ENCODE results near the gene SPATA17.

The SPATA17 gene

GRCh38 chr1:217888328-217888727, 257.2 kb downstream of the SPATA17 start:
- Histone ChIP-seq H3K27ac (no peak overlapping the region), H3K27me3 (no peaks in the 10 kb centered on the region), H3K9ac (no peak overlapping the region), H3K36me3 (no peaks in the 10 kb centered on the region), H4K20me1 (no peaks in the 10 kb centered on the region), H3K4me2 (no peak overlapping the region), H3K4me1 (no peaks in the 10 kb centered on the region), H3K4me3 (no peak overlapping the region), H3K9me3 (replicated peaks in 1 of 11) (no peaks in the 10 kb centered on the region; a peak in 1 of 22 replicates)
- no peak for TF ChIP-seq Cebpa-rat (IDR thresholded peaks at IDR 0.05)

- H3K27ac ChIP-seq = no peak overlapping the region
- H3K36me3 ChIP-seq = no peaks in the 10 kb centered on the region
- no peaks in the 10 kb centered on the region for H4K20me1 ChIP-seq
- H3K27me3 ChIP-seq = no peaks in the 10 kb centered on the region
- no peak overlapping the region for H3K4me3 ChIP-seq
- no peak overlapping the region for H3K9ac ChIP-seq
- TF ChIP-seq Cebpa-rat (IDR thresholded peaks at IDR 0.05) = no peak
- no peaks in the 10 kb centered on the region for H3K9me3 ChIP-seq (replicated peaks in 1 of 11)
- H3K4me2 ChIP-seq = no peak overlapping the region
- no peaks in the 10 kb centered on the region for H3K4me1 ChIP-seq
Measured at GRCh38 chr1:217889401-217889800, 258.3 kb downstream of the SPATA17 start.

GRCh38 chr1:217891966-217892365, 260.8 kb downstream of the SPATA17 start:
- no peaks in the 10 kb centered on the region for H3K27me3 ChIP-seq
- no peaks in the 10 kb centered on the region for H3K36me3 ChIP-seq
- H4K20me1 ChIP-seq = no peaks in the 10 kb centered on the region
- no peak overlapping the region for H3K4me2 ChIP-seq
- no peak overlapping the region for H3K9ac ChIP-seq
- no peak for TF ChIP-seq Cebpa-rat (IDR thresholded peaks at IDR 0.05)
- H3K27ac ChIP-seq = no peak overlapping the region
- H3K4me1 ChIP-seq = no peaks in the 10 kb centered on the region
- no peaks in the 10 kb centered on the region for H3K9me3 ChIP-seq (replicated peaks in 1 of 11)
- H3K4me3 ChIP-seq = no peak overlapping the region

GRCh38 chr1:217892750-217893149, 261.6 kb downstream of the SPATA17 start:
- no peak overlapping the region for H3K4me2 ChIP-seq
- no peaks in the 10 kb centered on the region for H3K4me1 ChIP-seq
- H3K27ac ChIP-seq = no peak overlapping the region
- no peaks in the 10 kb centered on the region for H3K27me3 ChIP-seq
- no peaks in the 10 kb centered on the region for H3K9me3 ChIP-seq (replicated peaks in 1 of 11)
- TF ChIP-seq Cebpa-rat (IDR thresholded peaks at IDR 0.05) = no peak
- no peak overlapping the region for H3K9ac ChIP-seq
- H3K36me3 ChIP-seq = no peaks in the 10 kb centered on the region
- H4K20me1 ChIP-seq = no peaks in the 10 kb centered on the region
- no peak overlapping the region for H3K4me3 ChIP-seq

GRCh38 chr1:217895841-217896240, 264.7 kb downstream of the SPATA17 start:
- H3K4me2 ChIP-seq = no peak overlapping the region
- H3K27me3 ChIP-seq = no peaks in the 10 kb centered on the region
- no peaks in the 10 kb centered on the region for H3K9me3 ChIP-seq (replicated peaks in 1 of 11)
- no peaks in the 10 kb centered on the region for H3K4me1 ChIP-seq
- no peaks in the 10 kb centered on the region for H4K20me1 ChIP-seq
- H3K9ac ChIP-seq = no peak overlapping the region
- no peaks in the 10 kb centered on the region for H3K36me3 ChIP-seq
- no peak overlapping the region for H3K4me3 ChIP-seq
- no peak for TF ChIP-seq Cebpa-rat (IDR thresholded peaks at IDR 0.05)
- H3K27ac ChIP-seq = no peak overlapping the region

GRCh38 chr1:217896490-217896889, 265.3 kb downstream of the SPATA17 start:
- no peaks in the 10 kb centered on the region for H3K9me3 ChIP-seq (replicated peaks in 1 of 11)
- H3K27ac ChIP-seq = no peak overlapping the region
- H4K20me1 ChIP-seq = no peaks in the 10 kb centered on the region
- H3K36me3 ChIP-seq = no peaks in the 10 kb centered on the region
- no peak overlapping the region for H3K9ac ChIP-seq
- no peaks in the 10 kb centered on the region for H3K4me1 ChIP-seq
- TF ChIP-seq Cebpa-rat (IDR thresholded peaks at IDR 0.05) = no peak
- no peak overlapping the region for H3K4me3 ChIP-seq
- no peak overlapping the region for H3K4me2 ChIP-seq
- no peaks in the 10 kb centered on the region for H3K27me3 ChIP-seq

- Histone ChIP-seq H3K36me3 (no peaks in the 10 kb centered on the region), H3K9ac (no peak overlapping the region), H3K27ac (no peak overlapping the region), H4K20me1 (no peaks in the 10 kb centered on the region), H3K4me3 (no peak overlapping the region), H3K9me3 (replicated peaks in 1 of 11) (no peaks in the 10 kb centered on the region), H3K4me1 (no peaks in the 10 kb centered on the region), H3K4me2 (no peak overlapping the region), H3K27me3 (no peaks in the 10 kb centered on the region)
- no peak for TF ChIP-seq Cebpa-rat (IDR thresholded peaks at IDR 0.05)
Measured at GRCh38 chr1:217897100-217897499, 266.0 kb downstream of the SPATA17 start.

GRCh38 chr1:217899614-217900013, 268.5 kb downstream of the SPATA17 start:
- Histone ChIP-seq H3K4me2 (no peak overlapping the region), H3K4me3 (no peak overlapping the region), H3K36me3 (no peaks in the 10 kb centered on the region), H3K9ac (no peak overlapping the region), H3K4me1 (no peaks in the 10 kb centered on the region), H3K27ac (no peak overlapping the region), H3K9me3 (replicated peaks in 1 of 11) (no peaks in the 10 kb centered on the region), H4K20me1 (no peaks in the 10 kb centered on the region), H3K27me3 (no peaks in the 10 kb centered on the region)
- no peak for TF ChIP-seq Cebpa-rat (IDR thresholded peaks at IDR 0.05)

GRCh38 chr1:217907504-217907903, 276.4 kb downstream of the SPATA17 start:
- Histone ChIP-seq H3K27ac (peak overlapping the region in 1 of 11 experiments; percentile 28; a peak in 2 of 22 replicates), H3K9ac (no peak overlapping the region), H4K20me1 (no peaks in the 10 kb centered on the region), H3K27me3 (no peaks in the 10 kb centered on the region), H3K4me2 (peak overlapping the region in 4 of 11 experiments; percentile 2 to 43 (median 30); a peak in 8 of 22 replicates), H3K4me3 (no peak overlapping the region), H3K9me3 (replicated peaks in 1 of 11) (peaks cover 0 to 11% (median 0%) of the 10 kb centered on the region in 11 experiments; a peak in 1 of 22 replicates), H3K36me3 (no peaks in the 10 kb centered on the region), H3K4me1 (peaks cover 0 to 11% (median 0%) of the 10 kb centered on the region in 10 experiments; a peak in 7 of 20 replicates)
- peak in 2 of 11 experiments; percentile 17 to 41; a peak in 1 of 22 replicates for TF ChIP-seq Cebpa-rat (IDR thresholded peaks at IDR 0.05)

- Histone ChIP-seq H3K9ac (no peak overlapping the region), H3K27ac (no peak overlapping the region), H3K4me2 (no peak overlapping the region), H3K36me3 (no peaks in the 10 kb centered on the region), H3K9me3 (replicated peaks in 1 of 11) (peaks cover 0 to 11% (median 0%) of the 10 kb centered on the region in 11 experiments; a peak in 1 of 22 replicates), H3K4me1 (peaks cover 0 to 11% (median 0%) of the 10 kb centered on the region in 10 experiments; a peak in 7 of 20 replicates), H4K20me1 (no peaks in the 10 kb centered on the region), H3K4me3 (no peak overlapping the region), H3K27me3 (no peaks in the 10 kb centered on the region)
- TF ChIP-seq Cebpa-rat (IDR thresholded peaks at IDR 0.05) = no peak
Measured at GRCh38 chr1:217910203-217910602, 279.1 kb downstream of the SPATA17 start.

Data from BLaER1 treated with 17β-estradiol and CSF1 and Interleukin-3, amounts not matched to agents 10 nM and 100 nM (cell line).